Measurements from ENCODE around the gene WDR1. TPM values are rescaled to one million over a fixed set of nuclear protein-coding genes. Genes with fewer than 3 reads are reported as not detected.

The WDR1 gene
- total and polyA plus RNA-seq, 10 of the 15 experiments (the other 5 are each of a cell fraction or from before 2014, with no cell fraction given), result 28.5 to 397 (median 290) TPM

GRCh38 chr4:10116569-10117358 lies at the start of gene WDR1 (continued):
- no peak for TF ChIP-seq CUX1 (IDR thresholded peaks at IDR 0.05; ENCODE audit: insufficient replicate concordance, low read depth, low read length)
- TF ChIP-seq NRF1 (conservative IDR thresholded peaks at IDR 0.05; ENCODE audit: low read depth, low read length), result peak; percentile 24; the same call in 1 of the 2 replicates
- TF ChIP-seq WRNIP1 (IDR thresholded peaks at IDR 0.05; ENCODE audit: borderline replicate concordance, low read depth, low read length), result no peak
- TF ChIP-seq, protein P1, sequence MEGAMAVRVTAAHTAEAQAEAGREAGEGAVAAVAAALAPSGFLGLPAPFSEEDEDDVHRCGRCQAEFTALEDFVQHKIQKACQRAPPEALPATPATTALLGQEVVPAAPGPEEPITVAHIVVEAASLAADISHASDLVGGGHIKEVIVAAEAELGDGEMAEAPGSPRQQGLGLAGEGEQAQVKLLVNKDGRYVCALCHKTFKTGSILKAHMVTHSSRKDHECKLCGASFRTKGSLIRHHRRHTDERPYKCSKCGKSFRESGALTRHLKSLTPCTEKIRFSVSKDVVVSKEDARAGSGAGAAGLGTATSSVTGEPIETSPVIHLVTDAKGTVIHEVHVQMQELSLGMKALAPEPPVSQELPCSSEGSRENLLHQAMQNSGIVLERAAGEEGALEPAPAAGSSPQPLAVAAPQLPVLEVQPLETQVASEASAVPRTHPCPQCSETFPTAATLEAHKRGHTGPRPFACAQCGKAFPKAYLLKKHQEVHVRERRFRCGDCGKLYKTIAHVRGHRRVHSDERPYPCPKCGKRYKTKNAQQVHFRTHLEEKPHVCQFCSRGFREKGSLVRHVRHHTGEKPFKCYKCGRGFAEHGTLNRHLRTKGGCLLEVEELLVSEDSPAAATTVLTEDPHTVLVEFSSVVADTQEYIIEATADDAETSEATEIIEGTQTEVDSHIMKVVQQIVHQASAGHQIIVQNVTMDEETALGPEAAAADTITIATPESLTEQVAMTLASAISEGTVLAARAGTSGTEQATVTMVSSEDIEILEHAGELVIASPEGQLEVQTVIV (IDR thresholded peaks at IDR 0.05; ENCODE audit: borderline replicate concordance, partially characterized antibody), result peak; percentile 61
- no peak for TF ChIP-seq PAX5 (IDR thresholded peaks at IDR 0.05; ENCODE audit: borderline replicate concordance, low read depth, low read length)
- TF ChIP-seq TARDBP (IDR thresholded peaks at IDR 0.05; ENCODE audit: borderline replicate concordance), result no peak
- TF ChIP-seq STAT1 (conservative IDR thresholded peaks at IDR 0.05), result no peak
- peak; percentile 60 for TF ChIP-seq GABPA (IDR thresholded peaks at IDR 0.05; ENCODE audit: low read depth)
- TF ChIP-seq NR2F1 (conservative IDR thresholded peaks at IDR 0.05), result peak; percentile 75
- TF ChIP-seq, protein P2, sequence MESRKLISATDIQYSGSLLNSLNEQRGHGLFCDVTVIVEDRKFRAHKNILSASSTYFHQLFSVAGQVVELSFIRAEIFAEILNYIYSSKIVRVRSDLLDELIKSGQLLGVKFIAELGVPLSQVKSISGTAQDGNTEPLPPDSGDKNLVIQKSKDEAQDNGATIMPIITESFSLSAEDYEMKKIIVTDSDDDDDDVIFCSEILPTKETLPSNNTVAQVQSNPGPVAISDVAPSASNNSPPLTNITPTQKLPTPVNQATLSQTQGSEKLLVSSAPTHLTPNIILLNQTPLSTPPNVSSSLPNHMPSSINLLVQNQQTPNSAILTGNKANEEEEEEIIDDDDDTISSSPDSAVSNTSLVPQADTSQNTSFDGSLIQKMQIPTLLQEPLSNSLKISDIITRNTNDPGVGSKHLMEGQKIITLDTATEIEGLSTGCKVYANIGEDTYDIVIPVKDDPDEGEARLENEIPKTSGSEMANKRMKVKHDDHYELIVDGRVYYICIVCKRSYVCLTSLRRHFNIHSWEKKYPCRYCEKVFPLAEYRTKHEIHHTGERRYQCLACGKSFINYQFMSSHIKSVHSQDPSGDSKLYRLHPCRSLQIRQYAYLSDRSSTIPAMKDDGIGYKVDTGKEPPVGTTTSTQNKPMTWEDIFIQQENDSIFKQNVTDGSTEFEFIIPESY (IDR thresholded peaks at IDR 0.05), result no peak
- TF ChIP-seq KLF5 (IDR thresholded peaks at IDR 0.05; ENCODE audit: partially characterized antibody), result peak; percentile 56
- TF ChIP-seq ELK1 (IDR thresholded peaks at IDR 0.05; ENCODE audit: low read depth, low read length), result peak; percentile 96
- no peak for TF ChIP-seq CHD4 (IDR thresholded peaks at IDR 0.05)
- no peak for TF ChIP-seq USF2 (IDR thresholded peaks at IDR 0.05; ENCODE audit: borderline replicate concordance, low read depth, low read length)
- peak; percentile 91 for TF ChIP-seq POLR2A (IDR thresholded peaks at IDR 0.05; ENCODE audit: low read depth, low read length)
- TF ChIP-seq MEF2A (IDR thresholded peaks at IDR 0.05; ENCODE audit: insufficient read depth, low read depth, low read length), result no peak
- TF ChIP-seq SMAD5 (IDR thresholded peaks at IDR 0.05; ENCODE audit: low read depth), result peak; percentile 92
- TF ChIP-seq CREM (IDR thresholded peaks at IDR 0.05; ENCODE audit: low read depth), result peak; percentile 76
- no peak for TF ChIP-seq CBX3 (IDR thresholded peaks at IDR 0.05; ENCODE audit: borderline replicate concordance, low read depth)

Data from GM12878 (cell line).